ENCODE data around the gene ZMYND10. TPM values are rescaled to one million over a fixed set of nuclear protein-coding genes. Genes with fewer than 3 reads are reported as not detected.

ZMYND10 gene
- total and polyA plus RNA-seq, 2 experiments from 2014 or later = 0.29 to 0.31 TPM

DNA sequence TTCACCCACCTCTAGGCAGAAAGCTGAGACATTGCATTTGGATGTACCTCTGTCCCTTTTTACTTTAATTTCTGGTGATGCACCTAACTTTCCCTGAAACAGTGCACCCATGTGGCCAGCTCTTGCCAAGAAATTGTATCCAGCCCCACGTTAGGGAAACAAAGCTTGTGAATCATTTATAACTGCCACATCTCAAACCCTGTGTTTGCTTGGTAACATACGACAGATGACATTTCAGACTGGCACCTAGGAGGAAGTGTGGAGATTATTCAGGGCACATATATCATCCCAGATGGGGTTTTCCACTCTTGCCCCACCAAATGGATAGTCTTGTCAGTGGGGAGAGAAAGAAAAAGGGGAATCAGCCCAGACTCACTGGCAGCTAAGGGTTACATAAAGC lies 7.2 kb upstream of the ZMYND10 start:
- H3K36me3 ChIP-seq (ENCODE audit: insufficient read depth) = no peaks in the 10 kb centered on the region
- Mint-ChIP-seq H3K27me3 (ENCODE audit: insufficient read depth, low read depth, poor library complexity) (peaks cover 5% of the 10 kb centered on the region), H3K36me3 (ENCODE audit: low read depth) (peaks cover 13% of the 10 kb centered on the region), H3K4me3 (no peak overlapping the region), H3K27ac (no peak overlapping the region), H3K4me1 (peaks cover 20% of the 10 kb centered on the region), H3K9me3 (no peaks in the 10 kb centered on the region)
- H3K4me3 ChIP-seq = no peak overlapping the region
- H3K27ac ChIP-seq (ENCODE audit: low read depth) = no peak overlapping the region
- no peak overlapping the region for H2AFZ ChIP-seq
- ATAC-seq (no peak), DNase-seq (ENCODE audit: low spot score) (no peak)
- 0 out of 2 replicates have a peak, but pooled peaks cover 2% of the 10 kb centered on the region for H3F3A ChIP-seq (replicated peaks; ENCODE audit: low read depth)
- no peak overlapping the region for H3K4me2 ChIP-seq
- H3K9me2 ChIP-seq (ENCODE audit: insufficient read depth) = no peaks in the 10 kb centered on the region
- no peak for TF ChIP-seq ZNF331 (CRISPR knock-in tag; IDR thresholded peaks at IDR 0.05; ENCODE audit: low read depth)
- no peak for TF ChIP-seq EZH2 (IDR thresholded peaks at IDR 0.05; ENCODE audit: low read depth, unreplicated experiment)
- no peak for TF ChIP-seq NANOG (IDR thresholded peaks at IDR 0.05; ENCODE audit: borderline replicate concordance)
- TF ChIP-seq ZNF114 (CRISPR knock-in tag; IDR thresholded peaks at IDR 0.05) = no peak
- TF ChIP-seq CTCF (conservative IDR thresholded peaks at IDR 0.05; ENCODE audit: low read depth in 2 of 2) = peak; percentile 42 to 44
- TF ChIP-seq, protein P1, sequence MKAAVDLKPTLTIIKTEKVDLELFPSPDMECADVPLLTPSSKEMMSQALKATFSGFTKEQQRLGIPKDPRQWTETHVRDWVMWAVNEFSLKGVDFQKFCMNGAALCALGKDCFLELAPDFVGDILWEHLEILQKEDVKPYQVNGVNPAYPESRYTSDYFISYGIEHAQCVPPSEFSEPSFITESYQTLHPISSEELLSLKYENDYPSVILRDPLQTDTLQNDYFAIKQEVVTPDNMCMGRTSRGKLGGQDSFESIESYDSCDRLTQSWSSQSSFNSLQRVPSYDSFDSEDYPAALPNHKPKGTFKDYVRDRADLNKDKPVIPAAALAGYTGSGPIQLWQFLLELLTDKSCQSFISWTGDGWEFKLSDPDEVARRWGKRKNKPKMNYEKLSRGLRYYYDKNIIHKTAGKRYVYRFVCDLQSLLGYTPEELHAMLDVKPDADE (IDR thresholded peaks at IDR 0.05) = no peak
- TF ChIP-seq CREB1 (CRISPR knock-in tag; IDR thresholded peaks at IDR 0.05; ENCODE audit: low read depth) = no peak
- peaks cover 11% of the 10 kb centered on the region for H3K79me2 ChIP-seq (replicated peaks; ENCODE audit: insufficient read depth)
- H4K20me1 ChIP-seq (replicated peaks; ENCODE audit: insufficient read depth) = peaks cover 23% of the 10 kb centered on the region
- H3K4me1 ChIP-seq (ENCODE audit: insufficient read depth) = peaks cover 5% of the 10 kb centered on the region; the same call in 1 of the 2 replicates
- H3K27me3 ChIP-seq (ENCODE audit: insufficient read depth) = no peaks in the 10 kb centered on the region

GRCh38 chr3:50351323-50351697 lies 5.8 kb upstream of the ZMYND10 start:
- H3K79me2 ChIP-seq (replicated peaks; ENCODE audit: insufficient read depth) = no peaks in the 10 kb centered on the region; the same call in 1 of the 2 replicates
- no peaks in the 10 kb centered on the region for H3K36me3 ChIP-seq (ENCODE audit: insufficient read depth)
- H4K20me1 ChIP-seq (replicated peaks; ENCODE audit: insufficient read depth) = peaks cover 9% of the 10 kb centered on the region; the same call in 1 of the 2 replicates
- H3K4me2 ChIP-seq = peak overlapping the region; percentile 99
- H3K4me1 ChIP-seq (ENCODE audit: insufficient read depth) = peaks cover 3% of the 10 kb centered on the region; the same call in 1 of the 2 replicates
- no peaks in the 10 kb centered on the region for H3K9me2 ChIP-seq (ENCODE audit: insufficient read depth)
- Mint-ChIP-seq H3K4me1 (peaks cover 13% of the 10 kb centered on the region), H3K9me3 (no peaks in the 10 kb centered on the region), H3K27ac (no peak overlapping the region), H3K27me3 (ENCODE audit: insufficient read depth, low read depth, poor library complexity) (peaks cover 7% of the 10 kb centered on the region), H3K36me3 (ENCODE audit: low read depth) (peaks cover 12% of the 10 kb centered on the region), H3K4me3 (peak overlapping the region; percentile 95)
- H3K4me3 ChIP-seq = peak overlapping the region; percentile 67
- H3K27ac ChIP-seq (ENCODE audit: low read depth) = no peak overlapping the region
- peak overlapping the region; percentile 58; the same call in 1 of the 2 replicates for H2AFZ ChIP-seq
- H3K27me3 ChIP-seq (ENCODE audit: insufficient read depth) = peaks cover 6% of the 10 kb centered on the region; the same call in 1 of the 2 replicates
- no peak for DNase-seq (ENCODE audit: low spot score)
- 0 out of 2 replicates have a peak, but pooled peaks cover 2% of the 10 kb centered on the region for H3F3A ChIP-seq (replicated peaks; ENCODE audit: low read depth)
- no peak for TF ChIP-seq CTCF (conservative IDR thresholded peaks at IDR 0.05; ENCODE audit: low read depth in 2 of 2)
- no peak for TF ChIP-seq EZH2phosphoT487 (IDR thresholded peaks at IDR 0.05; ENCODE audit: unreplicated experiment)
- TF ChIP-seq, protein P1 (IDR thresholded peaks at IDR 0.05) = no peak
- TF ChIP-seq EZH2 (IDR thresholded peaks at IDR 0.05; ENCODE audit: low read depth, unreplicated experiment) = no peak
- no peak for TF ChIP-seq NANOG (IDR thresholded peaks at IDR 0.05; ENCODE audit: borderline replicate concordance)
- TF ChIP-seq JUNB (IDR thresholded peaks at IDR 0.05; ENCODE audit: unreplicated experiment) = no peak
- no peak for TF ChIP-seq ZNF114 (CRISPR knock-in tag; IDR thresholded peaks at IDR 0.05)
- TF ChIP-seq, protein P2, sequence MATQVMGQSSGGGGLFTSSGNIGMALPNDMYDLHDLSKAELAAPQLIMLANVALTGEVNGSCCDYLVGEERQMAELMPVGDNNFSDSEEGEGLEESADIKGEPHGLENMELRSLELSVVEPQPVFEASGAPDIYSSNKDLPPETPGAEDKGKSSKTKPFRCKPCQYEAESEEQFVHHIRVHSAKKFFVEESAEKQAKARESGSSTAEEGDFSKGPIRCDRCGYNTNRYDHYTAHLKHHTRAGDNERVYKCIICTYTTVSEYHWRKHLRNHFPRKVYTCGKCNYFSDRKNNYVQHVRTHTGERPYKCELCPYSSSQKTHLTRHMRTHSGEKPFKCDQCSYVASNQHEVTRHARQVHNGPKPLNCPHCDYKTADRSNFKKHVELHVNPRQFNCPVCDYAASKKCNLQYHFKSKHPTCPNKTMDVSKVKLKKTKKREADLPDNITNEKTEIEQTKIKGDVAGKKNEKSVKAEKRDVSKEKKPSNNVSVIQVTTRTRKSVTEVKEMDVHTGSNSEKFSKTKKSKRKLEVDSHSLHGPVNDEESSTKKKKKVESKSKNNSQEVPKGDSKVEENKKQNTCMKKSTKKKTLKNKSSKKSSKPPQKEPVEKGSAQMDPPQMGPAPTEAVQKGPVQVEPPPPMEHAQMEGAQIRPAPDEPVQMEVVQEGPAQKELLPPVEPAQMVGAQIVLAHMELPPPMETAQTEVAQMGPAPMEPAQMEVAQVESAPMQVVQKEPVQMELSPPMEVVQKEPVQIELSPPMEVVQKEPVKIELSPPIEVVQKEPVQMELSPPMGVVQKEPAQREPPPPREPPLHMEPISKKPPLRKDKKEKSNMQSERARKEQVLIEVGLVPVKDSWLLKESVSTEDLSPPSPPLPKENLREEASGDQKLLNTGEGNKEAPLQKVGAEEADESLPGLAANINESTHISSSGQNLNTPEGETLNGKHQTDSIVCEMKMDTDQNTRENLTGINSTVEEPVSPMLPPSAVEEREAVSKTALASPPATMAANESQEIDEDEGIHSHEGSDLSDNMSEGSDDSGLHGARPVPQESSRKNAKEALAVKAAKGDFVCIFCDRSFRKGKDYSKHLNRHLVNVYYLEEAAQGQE (IDR thresholded peaks at IDR 0.05; ENCODE audit: unreplicated experiment) = no peak
- TF ChIP-seq ZNF331 (CRISPR knock-in tag; IDR thresholded peaks at IDR 0.05; ENCODE audit: low read depth) = no peak
- TF ChIP-seq POLR2AphosphoS5 (IDR thresholded peaks at IDR 0.05; ENCODE audit: low read depth) = no peak
- ATAC-seq = no peak

Measured in GM23338 (cell line).